ENCODE measurements around the gene SIRPG. TPM values are rescaled to one million over a fixed set of nuclear protein-coding genes. Genes with fewer than 3 reads are reported as not detected.
A peak's percentile ranks its signal among the peaks of the same experiment; 100 is the strongest.
"Not testable (repeated sequence)": the region's sequence is repeated elsewhere in the genome, so short reads cannot be mapped to it uniquely, and the experiment has no call there.

The SIRPG gene
- total RNA-seq, 2 donors from 2014 or later, result 37.0 to 55.4 TPM

GRCh38 chr20:1644101-1644962 lies 13.2 kb downstream of the SIRPG start:
- Mint-ChIP-seq H3K9me3 (peaks cover 5% of the 10 kb centered on the region in 2 donors), H3K27me3 (ENCODE audit: low read depth) (no peaks in the 10 kb centered on the region), H3K4me1 (ENCODE audit: low read depth) (peaks cover 37% of the 10 kb centered on the region), H3K36me3 (ENCODE audit: insufficient read depth in 2 of 2) (peaks cover 9 to 15% of the 10 kb centered on the region in 2 donors), H3K27ac (no peak overlapping the region), H3K4me3 (no peak overlapping the region)
- no peak for DNase-seq
- no peak for ATAC-seq (replicated peaks in 1 of 2)

DNA sequence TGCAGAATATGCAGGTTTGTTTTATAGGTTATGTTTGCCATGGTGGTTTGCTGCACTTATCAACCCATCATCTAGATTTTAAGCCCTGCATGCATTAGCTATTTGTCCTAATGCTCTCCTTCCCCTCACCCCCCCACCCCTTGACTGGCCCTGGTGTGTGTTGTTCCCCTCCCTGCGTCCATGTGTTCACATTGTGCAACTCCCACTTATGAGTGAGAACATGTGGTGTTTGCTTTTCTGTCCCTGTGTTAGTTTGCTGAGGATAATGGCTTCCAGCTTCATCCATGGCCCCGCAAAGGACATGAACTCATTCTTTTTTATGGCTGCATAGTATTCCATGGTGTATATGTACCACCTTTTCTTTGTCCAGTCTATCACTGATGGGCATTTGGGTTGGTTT lies 18.9 kb downstream of the SIRPG start:
- not testable (repeated sequence) for H3K27me3 Mint-ChIP-seq (ENCODE audit: low read depth); H3K27ac Mint-ChIP-seq; H3K4me3 Mint-ChIP-seq; DNase-seq; H3K9me3 Mint-ChIP-seq; ATAC-seq (replicated peaks in 1 of 2)
- peaks cover 29% of the 10 kb centered on the region for H3K4me1 Mint-ChIP-seq (ENCODE audit: low read depth)
- H3K36me3 Mint-ChIP-seq (ENCODE audit: insufficient read depth in 2 of 2), result peaks cover 17 to 30% of the 10 kb centered on the region in 2 donors

DNA sequence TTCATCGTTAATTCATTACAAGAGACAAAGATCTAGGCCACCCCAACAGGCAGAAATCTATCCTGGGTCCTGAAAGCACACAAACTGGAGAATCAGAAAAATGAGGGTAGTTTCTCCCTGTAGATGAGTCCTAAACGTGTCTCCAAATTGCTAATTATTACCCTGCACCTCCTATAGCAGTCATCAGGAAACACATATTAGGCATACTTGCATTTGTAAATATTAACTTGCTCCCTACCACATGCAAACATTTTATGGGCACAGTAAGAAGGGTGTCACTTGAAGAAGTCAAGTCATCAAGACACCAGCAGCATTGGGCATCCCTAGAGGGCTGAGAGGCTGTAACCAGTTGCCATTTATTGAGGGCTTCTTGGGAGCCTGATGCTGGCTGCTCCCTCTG lies 19.8 kb downstream of the SIRPG start:
- no peaks in the 10 kb centered on the region for H3K27me3 Mint-ChIP-seq (ENCODE audit: low read depth)
- H3K4me1 Mint-ChIP-seq (ENCODE audit: low read depth), result peaks cover 38% of the 10 kb centered on the region
- H3K9me3 Mint-ChIP-seq, result peaks cover 5% of the 10 kb centered on the region in 2 donors
- no peak overlapping the region for H3K27ac Mint-ChIP-seq
- H3K36me3 Mint-ChIP-seq (ENCODE audit: insufficient read depth in 2 of 2), result peaks cover 15 to 32% of the 10 kb centered on the region in 2 donors
- DNase-seq (no peak), ATAC-seq (replicated peaks in 1 of 2) (no peak)
- no peak overlapping the region for H3K4me3 Mint-ChIP-seq

- no peaks in the 10 kb centered on the region for H3K27me3 Mint-ChIP-seq (ENCODE audit: low read depth)
- H3K9me3 Mint-ChIP-seq, result peaks cover 5% of the 10 kb centered on the region in 2 donors
- ATAC-seq (replicated peaks in 1 of 2) (no peak), DNase-seq (no peak)
- peaks cover 43% of the 10 kb centered on the region for H3K4me1 Mint-ChIP-seq (ENCODE audit: low read depth)
- H3K27ac Mint-ChIP-seq, result no peak overlapping the region
- no peak overlapping the region for H3K4me3 Mint-ChIP-seq
- peaks cover 15 to 35% of the 10 kb centered on the region in 2 donors for H3K36me3 Mint-ChIP-seq (ENCODE audit: insufficient read depth in 2 of 2)
Observed at GRCh38 chr20:1637226-1637625, 20.4 kb downstream of the SIRPG start.

- peaks cover 5% of the 10 kb centered on the region in 2 donors for H3K9me3 Mint-ChIP-seq
- peaks cover 49% of the 10 kb centered on the region for H3K4me1 Mint-ChIP-seq (ENCODE audit: low read depth)
- H3K4me3 Mint-ChIP-seq, result no peak overlapping the region
- H3K27me3 Mint-ChIP-seq (ENCODE audit: low read depth), result no peaks in the 10 kb centered on the region
- no peak for DNase-seq
- H3K27ac Mint-ChIP-seq, result no peak overlapping the region
- no peak for ATAC-seq (replicated peaks in 1 of 2)
- peaks cover 15 to 35% of the 10 kb centered on the region in 2 donors for H3K36me3 Mint-ChIP-seq (ENCODE audit: insufficient read depth in 2 of 2)
Observed at GRCh38 chr20:1636621-1637020, 21.0 kb downstream of the SIRPG start.

DNA sequence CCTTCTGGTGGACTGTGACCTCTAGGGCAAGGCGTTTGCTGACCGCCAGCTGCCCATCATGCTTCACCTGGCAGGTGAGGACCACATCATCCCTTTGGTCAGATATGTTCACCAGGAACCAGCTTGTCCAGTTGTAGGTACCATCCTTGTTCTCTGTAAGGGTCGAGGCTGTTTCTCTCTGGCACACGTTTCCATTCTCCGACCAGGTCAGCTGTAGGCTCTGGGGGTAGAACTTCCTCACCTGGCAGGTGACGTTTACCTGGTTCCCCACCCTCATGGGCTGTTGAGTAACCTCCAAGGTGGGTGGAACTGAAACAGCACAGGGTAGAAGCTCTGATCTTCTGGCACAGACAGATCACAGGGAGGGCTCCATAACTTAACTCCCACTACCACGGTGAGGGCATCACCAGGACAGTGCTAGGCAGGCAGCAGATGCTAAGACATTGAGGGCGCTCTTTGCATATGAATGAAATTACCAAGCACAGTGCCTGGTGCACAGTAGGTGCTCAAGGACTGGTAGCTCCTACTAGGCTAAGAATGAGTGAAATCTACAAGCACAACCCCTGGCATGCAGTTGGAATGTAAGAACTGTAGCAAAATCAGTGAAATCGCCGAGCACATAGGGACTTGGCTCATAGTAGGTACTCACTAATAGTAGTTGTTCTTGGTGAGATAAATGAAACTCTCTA lies 22.1 kb downstream of the SIRPG start:
- ATAC-seq (replicated peaks in 1 of 2) (no peak), DNase-seq (no peak)
- H3K27me3 Mint-ChIP-seq (ENCODE audit: low read depth), result no peaks in the 10 kb centered on the region
- H3K9me3 Mint-ChIP-seq, result peaks cover 4 to 5% of the 10 kb centered on the region in 2 donors
- H3K36me3 Mint-ChIP-seq (ENCODE audit: insufficient read depth in 2 of 2), result peaks cover 14 to 32% of the 10 kb centered on the region in 2 donors
- H3K27ac Mint-ChIP-seq, result no peak overlapping the region
- H3K4me1 Mint-ChIP-seq (ENCODE audit: low read depth), result peaks cover 60% of the 10 kb centered on the region
- H3K4me3 Mint-ChIP-seq, result no peak overlapping the region

DNA sequence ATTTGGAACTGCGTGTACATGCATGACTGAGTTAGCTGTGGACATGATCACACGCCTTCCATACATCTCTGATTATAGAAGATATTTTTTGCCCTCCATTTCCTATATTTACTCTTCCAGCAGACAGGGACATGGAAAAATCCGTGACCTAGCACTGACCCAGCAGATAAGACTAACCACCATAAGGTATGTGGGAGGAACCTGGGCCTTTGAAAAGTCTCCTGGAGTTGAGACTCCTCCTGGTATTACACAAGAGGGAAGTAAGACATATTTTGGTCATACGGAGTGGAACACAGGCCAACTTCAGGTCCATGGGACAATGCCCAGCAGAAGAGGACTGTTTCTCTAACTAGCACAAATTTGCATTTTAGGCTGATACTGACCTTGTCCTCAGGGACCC lies 24.0 kb downstream of the SIRPG start:
- Mint-ChIP-seq H3K4me1 (ENCODE audit: low read depth) (peaks cover 70% of the 10 kb centered on the region), H3K27me3 (ENCODE audit: low read depth) (no peaks in the 10 kb centered on the region), H3K4me3 (no peak overlapping the region), H3K9me3 (no peaks in the 10 kb centered on the region), H3K36me3 (ENCODE audit: insufficient read depth in 2 of 2) (peaks cover 8 to 37% of the 10 kb centered on the region in 2 donors), H3K27ac (no peak overlapping the region)
- no peak for ATAC-seq (replicated peaks in 1 of 2)
- no peak for DNase-seq

DNA sequence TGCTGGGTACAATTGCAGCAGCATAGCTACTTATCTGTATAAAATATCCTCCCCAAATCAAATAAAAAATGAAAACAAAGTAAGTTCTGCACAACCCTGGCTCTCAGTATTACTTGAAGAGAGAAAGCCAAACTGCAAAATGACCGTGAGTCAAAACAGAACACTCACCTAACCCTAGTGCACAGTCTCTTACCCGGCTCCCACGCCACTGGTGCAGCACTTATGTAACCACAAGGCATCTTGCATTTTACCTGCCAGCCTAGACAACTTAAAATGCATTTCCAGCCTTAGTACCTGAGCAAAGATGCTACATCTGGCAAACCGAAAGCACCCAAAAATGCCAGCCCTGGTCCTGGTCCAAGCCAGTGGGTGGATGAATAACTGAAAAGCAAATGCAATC lies 25.4 kb downstream of the SIRPG start:
- peak; percentile 98 to 99 for ATAC-seq (replicated peaks in 1 of 2)
- peaks cover 70% of the 10 kb centered on the region for H3K4me1 Mint-ChIP-seq (ENCODE audit: low read depth)
- H3K36me3 Mint-ChIP-seq (ENCODE audit: insufficient read depth in 2 of 2), result peaks cover 10 to 45% of the 10 kb centered on the region in 2 donors
- H3K27me3 Mint-ChIP-seq (ENCODE audit: low read depth), result no peaks in the 10 kb centered on the region
- no peaks in the 10 kb centered on the region for H3K9me3 Mint-ChIP-seq
- peak overlapping the region; percentile 13 for H3K27ac Mint-ChIP-seq
- peak overlapping the region; percentile 63 to 81 for H3K4me3 Mint-ChIP-seq
- peak; percentile 67 to 75 for DNase-seq

- no peak for DNase-seq
- Mint-ChIP-seq H3K4me3 (peak overlapping the region; percentile 63 to 81), H3K36me3 (ENCODE audit: insufficient read depth in 2 of 2) (peaks cover 10 to 45% of the 10 kb centered on the region in 2 donors), H3K4me1 (ENCODE audit: low read depth) (peaks cover 70% of the 10 kb centered on the region), H3K9me3 (no peaks in the 10 kb centered on the region), H3K27ac (peak overlapping the region; percentile 35), H3K27me3 (ENCODE audit: low read depth) (no peaks in the 10 kb centered on the region)
- peak in 1 of 2 donors; percentile 45 for ATAC-seq (replicated peaks in 1 of 2)
Observed at GRCh38 chr20:1631309-1632151, 26.0 kb downstream of the SIRPG start.

DNA sequence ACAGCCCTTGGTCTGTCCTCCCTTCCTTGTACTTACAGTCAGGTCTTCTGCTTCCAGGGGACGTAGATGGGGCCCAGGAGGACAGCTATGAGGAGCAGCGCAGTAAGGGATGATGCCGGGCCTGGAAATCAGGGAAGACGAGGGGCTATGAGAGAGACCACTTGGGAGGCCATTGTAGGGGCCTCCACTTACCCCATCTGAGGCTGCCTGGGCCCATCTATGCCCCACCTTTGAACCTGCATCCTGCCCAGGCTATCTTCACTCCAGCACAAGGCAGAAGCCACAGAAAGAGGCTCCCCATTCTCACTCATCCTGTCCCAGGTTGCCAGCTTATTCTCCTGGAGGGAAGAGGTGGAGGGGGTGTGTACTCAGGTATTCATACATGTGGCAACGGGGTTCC lies 27.4 kb downstream of the SIRPG start:
- peaks cover 80% of the 10 kb centered on the region for H3K4me1 Mint-ChIP-seq (ENCODE audit: low read depth)
- H3K27ac Mint-ChIP-seq, result no peak overlapping the region
- DNase-seq, result no peak
- H3K4me3 Mint-ChIP-seq, result no peak overlapping the region
- no peak for ATAC-seq (replicated peaks in 1 of 2)
- no peaks in the 10 kb centered on the region for H3K27me3 Mint-ChIP-seq (ENCODE audit: low read depth)
- peaks cover 6 to 34% of the 10 kb centered on the region in 2 donors for H3K36me3 Mint-ChIP-seq (ENCODE audit: insufficient read depth in 2 of 2)
- H3K9me3 Mint-ChIP-seq, result no peaks in the 10 kb centered on the region

- no peak overlapping the region for H3K27ac Mint-ChIP-seq
- H3K36me3 Mint-ChIP-seq (ENCODE audit: insufficient read depth in 2 of 2), result peaks cover 5 to 30% of the 10 kb centered on the region in 2 donors
- ATAC-seq (replicated peaks in 1 of 2), result no peak
- no peak for DNase-seq
- H3K9me3 Mint-ChIP-seq, result no peaks in the 10 kb centered on the region
- no peak overlapping the region for H3K4me3 Mint-ChIP-seq
- H3K27me3 Mint-ChIP-seq (ENCODE audit: low read depth), result no peaks in the 10 kb centered on the region
- H3K4me1 Mint-ChIP-seq (ENCODE audit: low read depth), result peaks cover 85% of the 10 kb centered on the region
Observed at GRCh38 chr20:1629321-1629720, 28.3 kb downstream of the SIRPG start.

- H3K27me3 Mint-ChIP-seq (ENCODE audit: low read depth), result no peaks in the 10 kb centered on the region
- peaks cover 4 to 27% of the 10 kb centered on the region in 2 donors for H3K36me3 Mint-ChIP-seq (ENCODE audit: insufficient read depth in 2 of 2)
- DNase-seq (no peak), ATAC-seq (replicated peaks in 1 of 2) (no peak)
- H3K4me1 Mint-ChIP-seq (ENCODE audit: low read depth), result peaks cover 88% of the 10 kb centered on the region
- no peaks in the 10 kb centered on the region for H3K9me3 Mint-ChIP-seq
- H3K27ac Mint-ChIP-seq, result no peak overlapping the region
- H3K4me3 Mint-ChIP-seq, result no peak overlapping the region
Observed at GRCh38 chr20:1628621-1629020, 29.0 kb downstream of the SIRPG start.

DNA sequence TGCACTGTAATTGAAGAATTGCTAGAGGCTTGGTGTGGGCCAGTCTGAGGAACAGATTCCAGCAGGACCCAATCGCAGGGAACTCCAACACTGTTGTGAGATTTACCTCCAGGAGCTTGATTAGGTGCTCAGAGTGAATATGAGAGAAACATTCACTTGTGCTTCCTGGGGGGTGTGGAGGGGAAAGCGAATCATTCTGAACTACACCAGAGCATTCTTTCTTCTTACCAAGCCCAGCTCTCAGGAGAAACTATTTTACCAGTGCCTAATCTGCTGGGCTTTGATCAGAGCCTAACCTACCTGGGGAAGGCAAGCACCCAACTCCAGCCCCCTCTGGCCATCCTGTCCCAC lies 30.4 kb downstream of the SIRPG start:
- Mint-ChIP-seq H3K4me1 (ENCODE audit: low read depth) (peaks cover 88% of the 10 kb centered on the region), H3K27me3 (ENCODE audit: low read depth) (no peaks in the 10 kb centered on the region), H3K36me3 (ENCODE audit: insufficient read depth in 2 of 2) (peaks cover 4 to 21% of the 10 kb centered on the region in 2 donors), H3K27ac (no peak overlapping the region), H3K9me3 (no peaks in the 10 kb centered on the region), H3K4me3 (peak overlapping the region in 1 of 2 donors; percentile 30)
- DNase-seq (no peak), ATAC-seq (replicated peaks in 1 of 2) (no peak)

Data from activated T-cell treated with anti-CD3 and anti-CD28 coated beads, Interleukin-2, amount 50 U/mL, for 72 hours (primary cell).